DOHH2 (cell line): Measurements from ENCODE around the gene CRYZL1.

Experiments
- CTCF ChIP-seq: fragments of 200-600 bp; sonication (generic); IDR thresholded peaks from one replicate; pipeline ENCODE4 v1.5.1; 2014; ENCODE audit warnings: antibody characterized with exemption, mild to moderate bottlenecking, low read depth, low read length; ENCODE audit not compliant: poor library complexity, severe bottlenecking
- EZH2phosphoT487 ChIP-seq: fragments of 200-600 bp; sonication (generic); IDR thresholded peaks from 2 replicates; pipeline ENCODE4 v1.6.1; 2017; ENCODE audit warnings: borderline replicate concordance, mild to moderate bottlenecking, antibody characterized with exemption, low read length, moderate library complexity, mixed read lengths

- no peak for TF ChIP-seq CTCF
- no peak for TF ChIP-seq EZH2phosphoT487
These were observed 46.8 kb upstream of the CRYZL1 start for GRCh38 chr21:33688353-33688752.
